ENCODE data around the gene TMPRSS3.
A peak's percentile ranks its signal among the peaks of the same experiment; 100 is the strongest.

TMPRSS3 gene

DNA sequence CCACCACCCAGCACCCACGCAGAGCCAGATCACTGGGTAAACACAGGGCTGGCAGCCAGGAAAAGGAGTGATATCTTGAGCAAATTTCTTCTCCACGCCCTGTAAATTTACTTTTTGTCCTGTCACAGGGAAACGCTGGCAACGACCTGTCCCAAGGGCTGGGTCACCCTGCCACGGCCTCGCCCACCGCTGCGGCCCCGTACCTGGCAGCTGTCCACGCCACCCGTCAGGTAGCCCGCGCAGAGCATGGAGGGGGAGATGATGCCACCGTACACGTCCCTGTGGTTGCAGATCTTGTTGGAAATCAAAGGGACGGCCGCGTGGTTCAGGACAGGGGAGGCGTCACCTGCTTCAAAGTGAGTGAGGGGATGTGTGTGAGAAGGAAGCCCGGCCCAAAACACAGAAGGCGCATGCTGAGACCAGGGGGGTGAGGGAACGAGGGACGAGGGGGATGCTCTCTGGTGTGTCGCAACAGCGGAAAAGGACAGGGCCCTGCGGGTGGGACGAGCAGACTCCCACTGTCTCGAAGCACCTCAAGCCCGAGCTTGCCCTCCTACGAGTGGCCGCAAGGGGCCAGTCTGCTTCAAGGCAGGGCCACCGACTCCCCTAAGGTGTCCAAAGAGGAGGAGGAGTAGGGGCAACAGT lies 19.4 kb downstream of the TMPRSS3 start:
- TF ChIP-seq, protein P1, sequence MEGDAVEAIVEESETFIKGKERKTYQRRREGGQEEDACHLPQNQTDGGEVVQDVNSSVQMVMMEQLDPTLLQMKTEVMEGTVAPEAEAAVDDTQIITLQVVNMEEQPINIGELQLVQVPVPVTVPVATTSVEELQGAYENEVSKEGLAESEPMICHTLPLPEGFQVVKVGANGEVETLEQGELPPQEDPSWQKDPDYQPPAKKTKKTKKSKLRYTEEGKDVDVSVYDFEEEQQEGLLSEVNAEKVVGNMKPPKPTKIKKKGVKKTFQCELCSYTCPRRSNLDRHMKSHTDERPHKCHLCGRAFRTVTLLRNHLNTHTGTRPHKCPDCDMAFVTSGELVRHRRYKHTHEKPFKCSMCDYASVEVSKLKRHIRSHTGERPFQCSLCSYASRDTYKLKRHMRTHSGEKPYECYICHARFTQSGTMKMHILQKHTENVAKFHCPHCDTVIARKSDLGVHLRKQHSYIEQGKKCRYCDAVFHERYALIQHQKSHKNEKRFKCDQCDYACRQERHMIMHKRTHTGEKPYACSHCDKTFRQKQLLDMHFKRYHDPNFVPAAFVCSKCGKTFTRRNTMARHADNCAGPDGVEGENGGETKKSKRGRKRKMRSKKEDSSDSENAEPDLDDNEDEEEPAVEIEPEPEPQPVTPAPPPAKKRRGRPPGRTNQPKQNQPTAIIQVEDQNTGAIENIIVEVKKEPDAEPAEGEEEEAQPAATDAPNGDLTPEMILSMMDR (IDR thresholded peaks at IDR 0.05), result 0 out of 2 replicates have a peak, but pooled peaks have one; percentile 4
- no peak for TF ChIP-seq ZFX (IDR thresholded peaks at IDR 0.05; ENCODE audit: borderline replicate concordance)
- H3K27ac ChIP-seq, result no peak overlapping the region

DNA sequence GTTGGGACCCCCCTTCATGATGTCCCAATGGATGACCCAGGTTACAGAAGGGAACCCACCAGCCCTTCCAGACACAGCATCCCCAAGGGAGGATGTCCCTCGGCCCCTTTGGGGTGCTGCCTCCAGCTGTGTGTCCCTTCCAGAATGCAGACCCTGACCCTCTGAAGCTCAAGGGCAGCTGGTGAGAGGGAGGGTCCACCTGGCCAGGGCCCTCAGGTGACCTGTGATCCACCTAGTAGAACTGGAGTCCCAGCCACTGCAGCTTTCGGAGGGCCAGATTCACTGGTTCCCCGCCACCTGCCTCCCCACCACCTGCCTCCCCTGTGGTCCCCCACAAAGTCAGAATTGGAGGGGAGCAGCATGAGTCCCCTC lies 19.9 kb downstream of the TMPRSS3 start:
- H3K27ac ChIP-seq, result no peak overlapping the region
- TF ChIP-seq, protein P1 (IDR thresholded peaks at IDR 0.05), result no peak
- no peak for TF ChIP-seq ZFX (IDR thresholded peaks at IDR 0.05; ENCODE audit: borderline replicate concordance)

DNA sequence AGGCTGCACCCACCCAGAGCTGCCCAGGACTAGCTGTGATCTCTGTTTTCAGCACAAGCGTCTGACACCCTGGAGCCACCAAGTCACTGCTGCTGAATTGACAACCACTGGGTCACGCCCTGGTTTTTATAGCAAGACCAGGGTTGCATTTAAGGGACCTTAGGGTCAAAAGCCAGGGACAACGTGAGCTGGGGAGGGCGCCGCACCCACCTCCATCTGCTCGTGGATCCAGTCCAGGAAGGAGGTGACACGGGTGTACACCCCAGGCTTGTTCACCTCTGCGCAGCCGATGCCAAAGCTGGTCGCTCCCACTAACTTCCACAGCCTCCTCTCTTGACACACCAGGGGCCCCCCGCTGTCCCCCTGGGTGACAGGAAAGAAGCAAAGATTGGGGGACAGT lies 20.3 kb downstream of the TMPRSS3 start:
- TF ChIP-seq, protein P1 (IDR thresholded peaks at IDR 0.05), result no peak
- TF ChIP-seq ZFX (IDR thresholded peaks at IDR 0.05; ENCODE audit: borderline replicate concordance), result no peak
- H3K27ac ChIP-seq, result no peak overlapping the region

DNA sequence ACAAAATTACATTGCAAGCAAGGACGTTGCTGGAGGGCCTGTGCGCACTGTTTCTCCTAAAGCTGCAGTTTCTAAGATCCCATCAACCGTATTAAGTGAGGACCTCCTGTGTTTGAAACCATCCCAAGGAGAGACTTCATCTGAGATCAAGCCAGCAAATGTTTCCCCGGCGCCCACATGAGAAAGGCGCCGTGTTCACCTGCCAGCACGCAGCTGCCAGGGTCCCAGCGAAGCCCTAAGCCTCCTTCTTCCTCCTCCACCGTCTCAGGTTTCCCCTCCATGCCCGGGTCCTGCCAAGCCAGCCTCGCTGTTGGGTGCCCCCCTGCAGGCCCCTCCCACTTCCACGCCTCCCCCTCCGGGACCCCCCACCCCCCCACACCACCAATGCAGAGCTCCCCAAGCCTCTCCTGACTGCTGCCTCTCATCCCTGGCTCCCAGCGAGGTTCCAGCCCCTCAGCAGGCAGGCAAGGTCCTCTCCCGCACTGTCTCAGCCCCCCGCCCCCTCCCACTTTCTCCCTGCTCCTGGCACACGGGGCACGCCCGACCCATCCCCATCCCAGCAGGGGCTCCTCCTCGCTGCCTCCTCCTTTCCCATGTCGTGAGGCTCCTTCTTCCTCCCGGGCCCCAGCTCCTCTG lies 20.9 kb downstream of the TMPRSS3 start:
- TF ChIP-seq, protein P1 (IDR thresholded peaks at IDR 0.05), result no peak
- TF ChIP-seq ZFX (IDR thresholded peaks at IDR 0.05; ENCODE audit: borderline replicate concordance), result no peak
- H3K27ac ChIP-seq, result no peak overlapping the region

DNA sequence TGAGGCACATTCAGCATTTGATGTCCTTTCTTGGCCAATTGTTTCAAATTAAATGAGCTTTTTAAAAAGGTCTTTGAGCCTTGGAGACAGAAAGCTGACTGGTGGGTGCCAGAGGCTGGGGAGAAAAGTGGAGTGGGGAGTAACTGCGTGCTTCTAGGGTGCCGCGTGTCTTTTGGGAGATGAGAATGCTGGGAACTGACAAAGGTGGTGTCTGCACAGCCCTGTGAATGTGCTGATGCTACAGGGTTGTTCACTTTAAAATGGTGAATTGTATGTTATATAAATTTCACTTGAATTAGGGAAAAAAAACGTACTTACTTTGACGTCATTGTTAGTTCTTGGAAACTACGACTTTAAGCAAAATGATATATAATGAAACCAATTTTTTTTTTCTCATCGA lies 21.4 kb downstream of the TMPRSS3 start:
- TF ChIP-seq, protein P1 (IDR thresholded peaks at IDR 0.05), result no peak
- no peak for TF ChIP-seq ZFX (IDR thresholded peaks at IDR 0.05; ENCODE audit: borderline replicate concordance)

DNA sequence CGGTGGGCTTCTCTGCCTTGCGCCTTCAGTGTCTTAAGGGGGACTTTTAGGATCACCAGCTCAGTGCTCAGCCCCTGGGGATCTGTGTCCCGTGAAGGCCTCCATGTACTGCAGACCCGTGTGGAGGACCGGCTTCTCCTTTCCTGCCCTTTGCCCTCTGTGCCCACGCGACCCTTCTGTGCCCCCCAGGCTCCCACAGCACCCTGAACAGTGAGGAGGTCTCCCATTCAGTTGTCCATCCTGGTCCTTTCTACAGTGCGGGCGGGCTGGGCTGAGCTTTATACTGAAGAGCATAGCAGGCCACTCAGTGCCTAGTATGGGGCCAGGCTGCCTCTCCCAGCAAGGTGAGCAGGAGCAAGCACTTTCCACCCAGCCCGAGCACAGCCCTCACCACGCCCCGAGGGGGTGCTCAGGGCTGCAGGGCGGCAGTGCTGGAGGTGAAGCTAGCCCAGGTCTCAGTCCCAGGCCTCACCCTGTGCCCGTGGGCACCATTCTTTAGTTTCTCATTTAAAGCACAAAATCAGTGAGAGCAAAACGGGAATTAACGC lies 21.9 kb downstream of the TMPRSS3 start:
- H3K27ac ChIP-seq, result no peak overlapping the region
- TF ChIP-seq ZFX (IDR thresholded peaks at IDR 0.05; ENCODE audit: borderline replicate concordance), result no peak
- TF ChIP-seq, protein P1 (IDR thresholded peaks at IDR 0.05), result no peak

More for the DNA sequence above, 21.4 kb downstream of the TMPRSS3 start:
- H3K27ac ChIP-seq, result no peak overlapping the region

All from 22Rv1 (cell line).